Stimulated activated CD8-positive, alpha-beta memory T cell treated with anti-CD3 and anti-CD28 coated beads, Interleukin-4, amount 100 ng/mL, for 1 hour (primary cell): ENCODE data around the gene NUP62.
A peak's percentile ranks its signal among the peaks of the same experiment; 100 is the strongest.
"Not testable (repeated sequence)": the region's sequence is repeated elsewhere in the genome, so short reads cannot be mapped to it uniquely, and the experiment has no call there.

Experiments used
- DNase-seq, 2 donors: peaks; one replicate each; pipeline ENCODE4 v3.0.0-alpha.2; 2020; ENCODE audit warnings: low read depth in 2 of 2, low spot score in 1 of 2

Gene NUP62

GRCh38 chr19:49929121-49929610 is at the start of gene NUP62, which contains the start of gene ATF5:
Gene NUP62 (minus strand): TSS chr19:49929504. CDS start chr19:49909807, 19,697 bp downstream.
Gene ATF5 (plus strand): TSS chr19:49929205. CDS start chr19:49930851, 1,646 bp downstream.
- peak; percentile 84 to 86 for DNase-seq

- no peak for DNase-seq
Observed at GRCh38 chr19:49978324-49978723, 49.0 kb upstream of the NUP62 start.

GRCh38 chr19:49977881-49978280 is 48.6 kb upstream of the NUP62 start:
- DNase-seq, result no peak

GRCh38 chr19:49977076-49977475 is 47.8 kb upstream of the NUP62 start:
- DNase-seq, result no peak

GRCh38 chr19:49976496-49976895 is 47.2 kb upstream of the NUP62 start:
- no peak for DNase-seq

GRCh38 chr19:49975051-49975450 is 45.7 kb upstream of the NUP62 start:
- no peak for DNase-seq

- DNase-seq, result no peak
Observed at GRCh38 chr19:49973987-49974386, 44.7 kb upstream of the NUP62 start.

DNA sequence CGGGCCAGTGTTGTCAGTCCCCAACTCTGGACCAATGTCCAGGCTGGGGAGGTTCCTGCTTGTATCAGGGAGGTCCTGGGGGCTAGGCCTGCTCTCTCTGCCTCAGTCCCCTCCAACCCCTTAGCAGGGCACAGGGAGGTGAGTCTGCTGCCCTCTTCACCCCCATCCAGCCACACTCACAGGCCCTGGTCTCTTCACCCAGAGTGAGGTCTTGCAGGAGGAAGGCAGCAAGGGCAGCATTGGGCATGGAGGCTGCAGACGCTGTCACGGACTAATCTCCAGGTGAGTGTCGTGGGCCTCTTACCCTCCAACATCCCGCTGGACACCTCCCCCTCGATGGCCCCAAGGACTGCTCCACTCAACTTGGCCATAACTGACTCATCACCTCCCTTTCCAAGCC is 43.5 kb upstream of the NUP62 start:
- no peak for DNase-seq

DNA sequence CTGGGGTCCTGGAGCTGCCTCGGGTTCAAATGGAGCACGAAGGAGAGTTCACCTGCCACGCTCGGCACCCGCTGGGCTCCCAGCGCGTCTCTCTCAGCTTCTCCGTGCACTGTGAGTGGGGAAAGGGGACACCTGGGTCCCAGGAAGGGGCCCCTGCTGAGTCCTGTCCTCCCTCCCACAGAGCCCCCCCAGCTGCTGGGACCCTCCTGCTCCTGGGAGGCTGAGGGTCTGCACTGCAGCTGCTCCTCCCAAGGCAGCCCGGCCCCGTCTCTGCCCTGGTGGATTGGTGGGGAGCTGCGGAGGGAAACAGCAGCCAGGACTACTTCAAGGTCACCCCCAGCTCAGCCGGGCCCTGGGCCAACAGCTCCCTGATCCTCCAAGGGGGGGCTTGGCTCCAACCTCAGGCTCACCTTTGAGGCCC is 42.7 kb upstream of the NUP62 start:
- DNase-seq, result no peak

DNA sequence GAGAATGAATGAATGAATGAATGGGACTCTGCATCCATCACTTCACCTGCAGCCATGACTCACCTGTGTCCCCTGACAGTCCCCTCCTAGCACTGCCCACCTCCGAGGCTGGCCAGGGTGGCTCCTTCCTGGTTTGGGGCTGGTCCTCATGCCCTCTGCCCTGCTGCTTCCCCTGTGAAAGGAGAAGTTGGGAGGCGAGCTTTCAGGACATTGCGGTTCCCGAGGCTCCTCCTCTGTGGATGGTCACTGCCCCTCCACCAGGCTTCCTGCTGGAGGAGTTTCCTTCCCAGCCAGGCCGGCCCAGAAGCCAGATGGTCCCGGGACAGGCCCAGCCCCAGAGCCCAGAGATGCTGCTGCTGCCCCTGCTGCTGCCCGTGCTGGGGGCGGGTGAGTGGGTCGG is 40.1 kb upstream of the NUP62 start:
- DNase-seq, result not testable (repeated sequence)

GRCh38 chr19:49968279-49968922 is 39.1 kb upstream of the NUP62 start:
- no peak for DNase-seq

- DNase-seq, result not testable (repeated sequence)
Observed at GRCh38 chr19:49960980-49961379, 31.7 kb upstream of the NUP62 start, which contains the start of gene SIGLEC11. Gene SIGLEC11 (minus strand): TSS chr19:49961172. CDS start chr19:49961081, 91 bp downstream.

- DNase-seq, result not testable (repeated sequence)
Observed at GRCh38 chr19:49959892-49960291, 30.6 kb upstream of the NUP62 start.

GRCh38 chr19:49958596-49958995 is 29.3 kb upstream of the NUP62 start:
- DNase-seq, result not testable (repeated sequence)

- not testable (repeated sequence) for DNase-seq
Observed at GRCh38 chr19:49958144-49958543, 28.8 kb upstream of the NUP62 start.

DNA sequence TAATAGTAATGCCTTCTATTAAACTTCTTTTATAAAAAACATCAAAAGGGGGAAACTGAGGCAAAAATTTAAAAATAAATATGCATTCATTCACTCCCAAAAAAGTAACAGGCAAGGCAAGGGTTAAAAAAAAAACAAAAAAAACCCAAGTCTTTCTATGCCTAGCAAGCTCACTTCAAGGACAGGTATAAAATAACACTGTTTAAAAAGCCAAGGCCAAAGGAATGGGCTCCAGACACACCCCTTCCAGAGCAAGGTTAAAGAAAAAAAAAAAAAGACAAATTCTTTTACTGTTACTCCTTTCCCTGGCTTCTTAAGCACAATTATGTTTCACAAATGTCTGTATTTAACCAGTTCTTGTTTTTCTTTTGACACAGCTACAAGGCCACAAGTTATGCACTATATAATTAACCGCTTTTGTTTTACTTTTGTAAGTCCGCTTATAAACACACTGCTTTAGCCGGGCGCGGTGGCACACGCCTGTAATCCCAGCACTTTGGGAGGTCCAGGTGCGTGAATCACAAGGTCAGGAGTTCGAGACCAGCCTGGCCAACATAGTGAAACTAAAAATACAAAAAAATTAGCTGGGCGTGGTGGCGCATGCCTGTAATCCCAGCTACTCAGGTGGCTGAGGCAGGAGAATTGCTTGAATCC is 28.1 kb upstream of the NUP62 start:
- no peak for DNase-seq

DNA sequence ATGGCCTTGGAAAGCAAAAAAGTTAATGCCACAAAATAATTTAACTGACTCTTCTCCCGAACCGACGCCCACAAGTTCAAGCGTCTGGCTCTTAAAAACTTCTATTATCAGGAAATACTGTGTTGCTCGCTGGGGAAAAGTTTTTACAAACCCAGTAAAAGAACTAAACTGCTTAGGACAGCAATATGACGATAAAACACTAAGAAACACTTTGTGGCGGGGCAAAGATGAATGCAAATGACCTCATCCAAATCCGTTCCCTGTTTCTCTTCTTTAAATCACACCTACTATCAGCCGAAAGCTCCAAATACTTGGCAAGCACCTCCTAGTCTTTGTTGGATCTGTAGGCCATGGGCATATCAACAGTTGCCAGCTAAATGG is 26.8 kb upstream of the NUP62 start:
- DNase-seq, result no peak

DNA sequence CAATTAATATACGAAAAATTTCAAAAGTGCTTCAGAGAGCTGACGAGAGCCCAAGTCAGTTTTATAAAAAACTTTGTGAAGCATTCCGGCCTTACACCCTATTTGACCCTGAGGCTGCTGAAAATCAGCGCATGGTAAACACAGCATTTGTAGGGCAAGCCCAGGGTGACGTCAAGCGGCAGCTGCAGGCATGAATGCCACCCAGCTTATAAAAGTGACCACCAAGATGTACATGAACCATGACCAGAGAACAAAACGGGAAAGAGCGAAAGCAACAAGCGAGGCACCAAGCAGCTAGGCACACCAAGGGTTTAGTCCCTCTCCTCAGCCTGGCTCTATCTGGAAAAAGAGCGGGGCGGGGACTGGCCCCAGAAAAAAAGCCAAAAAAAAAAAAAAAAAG is 25.6 kb upstream of the NUP62 start:
- no peak for DNase-seq

- no peak for DNase-seq
Observed at GRCh38 chr19:49954092-49954829, 25.0 kb upstream of the NUP62 start.

- DNase-seq, result no peak
Observed at GRCh38 chr19:49953416-49953815, 24.1 kb upstream of the NUP62 start.

DNA sequence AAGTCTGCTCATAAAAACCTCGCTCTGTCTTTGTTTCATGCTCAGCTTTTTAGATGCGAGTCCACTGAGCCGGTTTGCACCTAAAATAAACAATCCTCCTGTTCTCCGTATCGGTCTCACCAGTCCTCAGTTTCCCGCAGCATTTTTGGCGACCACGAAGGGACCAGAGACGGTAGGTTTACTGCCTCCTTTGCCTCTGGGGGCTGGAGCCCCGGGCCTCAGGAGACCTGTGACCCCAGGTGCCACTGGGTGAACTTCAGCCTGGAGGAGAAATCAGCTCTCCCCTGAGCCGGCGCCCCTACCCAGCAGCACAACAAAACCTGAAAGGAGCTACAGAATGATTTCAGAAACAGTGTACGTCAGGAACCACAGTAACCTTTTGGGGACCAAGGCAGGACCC is 23.6 kb upstream of the NUP62 start:
- DNase-seq, result no peak

DNA sequence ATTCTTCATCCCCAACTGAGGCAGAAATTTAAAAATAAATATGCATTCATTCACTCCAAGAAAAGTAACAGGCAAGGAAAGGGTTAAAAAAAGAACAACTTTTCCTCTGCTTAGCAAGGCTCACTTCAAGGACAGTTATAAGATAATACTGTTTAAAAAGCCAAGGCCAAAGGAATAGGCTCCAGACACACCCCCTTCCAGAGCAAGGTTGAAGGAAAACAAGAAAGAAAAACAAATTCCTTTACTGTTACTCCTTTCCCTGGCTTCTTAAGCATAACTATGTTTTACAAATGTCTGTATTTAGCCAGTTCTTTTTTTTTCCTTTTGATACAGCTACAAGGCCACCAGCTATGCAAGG is 23.2 kb upstream of the NUP62 start:
- DNase-seq, result no peak
